Liver (tissue), 9 donors: ENCODE data around the gene PRRT2. TPM values are rescaled to one million over a fixed set of nuclear protein-coding genes. Genes with fewer than 3 reads are reported as not detected.

Experiments used
- DNase-seq: peaks from one replicate; pipeline ENCODE4 v3.0.0-alpha.2; 2017; ENCODE audit warnings: low spot score
- H3K27ac ChIP-seq, 2 donors: one replicate each; pipeline ENCODE4 v1.7.0; 2013; ENCODE audit warnings: inconsistent platforms in 2 of 2, low read length in 2 of 2, control low read depth in 1 of 2, low read depth in 1 of 2, mild to moderate bottlenecking in 1 of 2
- H3K27me3 ChIP-seq, 4 donors: one replicate each; pipeline versions ENCODE4 v1.6.1 to v1.7.0; 2013; ENCODE audit warnings: low read length in 3 of 4, inconsistent platforms in 1 of 4, mild to moderate bottlenecking in 1 of 4, moderate library complexity in 1 of 4; ENCODE audit not compliant: control insufficient read depth in 4 of 4, insufficient read depth in 4 of 4
- H3K36me3 ChIP-seq, 4 donors: one replicate each; pipeline versions ENCODE4 v1.6.1 to v1.7.0; 2013; ENCODE audit warnings: low read length in 3 of 4, mild to moderate bottlenecking in 3 of 4, low read depth in 1 of 4, moderate library complexity in 1 of 4; ENCODE audit not compliant: control insufficient read depth in 4 of 4, insufficient read depth in 3 of 4
- H3K4me1 ChIP-seq, 4 donors: one replicate each; pipeline versions ENCODE4 v1.6.1 to v1.7.0; 2013; ENCODE audit warnings: low read length in 3 of 4, mild to moderate bottlenecking in 3 of 4, moderate library complexity in 1 of 4; ENCODE audit not compliant: control insufficient read depth in 4 of 4, insufficient read depth in 4 of 4
- H3K4me3 ChIP-seq, 3 donors: one replicate each; pipeline versions ENCODE4 v1.6.1 to v1.7.0; 2013; ENCODE audit warnings: low read length in 3 of 3, control low read depth in 1 of 3, low read depth in 1 of 3, mild to moderate bottlenecking in 1 of 3
- H3K9ac ChIP-seq, 2 donors: one replicate each; pipeline ENCODE4 v1.7.0; 2013; ENCODE audit warnings: low read length in 2 of 2, mild to moderate bottlenecking in 2 of 2, moderate library complexity in 2 of 2, control low read depth in 1 of 2, low read depth in 1 of 2
- H3K9me3 ChIP-seq, 4 donors: one replicate each; pipeline versions ENCODE4 v1.6.1 to v1.7.0; 2013; ENCODE audit warnings: low read length in 3 of 4; ENCODE audit not compliant: control insufficient read depth in 4 of 4
- ATF3 ChIP-seq: IDR thresholded peaks from 2 replicates; pipeline ENCODE4 v1.6.1; 2016; ENCODE audit warnings: antibody characterized with exemption
- CTCF ChIP-seq: fragments of 150-350 bp; IDR thresholded peaks from 2 replicates; pipeline ENCODE4 v1.5.1; 2017; ENCODE audit warnings: improper control_type of control experiment, low read depth, low read length; ENCODE audit not compliant: missing input control
- EGR1 ChIP-seq, 2 donors: IDR thresholded peaks; 2 replicates each; pipeline ENCODE4 v1.6.1; 2016 to 2018; ENCODE audit warnings: antibody characterized with exemption in 2 of 2, low read depth in 2 of 2
- FOXA1 ChIP-seq: IDR thresholded peaks from 2 replicates; pipeline ENCODE4 v1.6.1; 2016; ENCODE audit warnings: antibody characterized with exemption
- FOXA2 ChIP-seq: IDR thresholded peaks from 2 replicates; pipeline ENCODE4 v1.6.1; 2016; ENCODE audit warnings: antibody characterized with exemption
- GABPA ChIP-seq, 2 donors: IDR thresholded peaks in 1 of 2; conservative IDR thresholded peaks in 1 of 2; 2 replicates each; pipeline ENCODE4 v1.6.1; 2016; ENCODE audit warnings: antibody characterized with exemption in 2 of 2, mild to moderate bottlenecking in 1 of 2, moderate library complexity in 1 of 2
- HNF4A ChIP-seq, 2 donors: conservative IDR thresholded peaks; 2 replicates each; pipeline ENCODE4 v1.6.1; 2016; ENCODE audit warnings: antibody characterized with exemption in 2 of 2, mild to moderate bottlenecking in 2 of 2
- HNF4G ChIP-seq: IDR thresholded peaks from 2 replicates; pipeline ENCODE4 v1.6.1; 2016; ENCODE audit warnings: antibody characterized with exemption
- JUND ChIP-seq, 2 donors: IDR thresholded peaks; 2 replicates each; pipeline ENCODE4 v1.6.1; 2016; ENCODE audit warnings: antibody characterized with exemption in 2 of 2
- MAX ChIP-seq: IDR thresholded peaks from 2 replicates; pipeline ENCODE4 v1.6.1; 2016; ENCODE audit warnings: antibody characterized with exemption
- NR2F2 ChIP-seq: IDR thresholded peaks from 2 replicates; pipeline ENCODE4 v1.6.1; 2016; ENCODE audit warnings: antibody characterized with exemption
- RAD21 ChIP-seq, 2 donors: IDR thresholded peaks; 2 replicates each; pipeline ENCODE4 v1.6.1; 2016; ENCODE audit warnings: antibody characterized with exemption in 2 of 2, mild to moderate bottlenecking in 2 of 2
- REST ChIP-seq: IDR thresholded peaks from 2 replicates; pipeline ENCODE4 v1.6.1; 2016; ENCODE audit warnings: antibody characterized with exemption, mild to moderate bottlenecking
- RXRA ChIP-seq, 2 donors: IDR thresholded peaks; 2 replicates each; pipeline ENCODE4 v1.6.1; 2017 to 2018; ENCODE audit warnings: antibody characterized with exemption in 2 of 2, mild to moderate bottlenecking in 1 of 2
- SP1 ChIP-seq: IDR thresholded peaks from 2 replicates; pipeline ENCODE4 v1.6.1; 2018; ENCODE audit warnings: antibody characterized with exemption, mild to moderate bottlenecking
- TAF1 ChIP-seq: conservative IDR thresholded peaks from 2 replicates; pipeline ENCODE4 v1.6.1; 2016; ENCODE audit warnings: antibody characterized with exemption, mild to moderate bottlenecking
- YY1 ChIP-seq: IDR thresholded peaks from 2 replicates; pipeline ENCODE4 v1.6.1; 2016; ENCODE audit warnings: antibody characterized with exemption, mild to moderate bottlenecking
- ZBTB33 ChIP-seq: IDR thresholded peaks from 2 replicates; pipeline ENCODE4 v1.6.1; 2016; ENCODE audit warnings: antibody characterized with exemption
- WGBS: extraction: QIAGEN DNeasy Blood & Tissue Kit; methylation state at CpG from one replicate; pipeline ENCODE4 v1.1.7; 2013; 5-methylcytosine and 5-hydroxymethylcytosine counted together
- polyA plus RNA-seq, 2 donors: library from polyadenylated mRNA; stranded (reverse) in 1 of 2; unstranded in 1 of 2; fragments of 200-250 nt in 1 of 2; fragments of >200 nt in 1 of 2; fragmentation: Nextera tagmentation in 1 of 2; extraction: Ambion mirVana in 1 of 2; gene quantifications; one replicate each; pipeline versions ENCODE4 v1.2.1 to v1.2.3, GENCODE V29; 2013 to 2015
- total RNA-seq, 2 donors: library from RNA; depleted of rRNA; stranded (reverse); fragments of >200 nt; gene quantifications; one replicate each; pipeline ENCODE4 v1.2.3, GENCODE V29; 2014
- donor health status: healthy.
- donor health status: healthy.
- donor health status: healthy.
- donor health status: healthy.
- donor health status: healthy.

PRRT2 gene
- total and polyA plus RNA-seq, 4 donors: 0.09 to 0.59 (median 0.22) TPM

- H3K36me3 ChIP-seq: peaks cover 0 to 9% (median 0%) of the 10 kb centered on the region in 4 donors
- peak within 1 kb of the TSS; percentile 71 to 96 (median 94) for H3K4me3 ChIP-seq
- under 1% methylated on average over 4 of the region's 4 CpGs for WGBS
- H3K9ac ChIP-seq: peak within 1 kb of the TSS; percentile 58 to 83
- peak within 1 kb of the TSS; percentile 77 to 86 for H3K27ac ChIP-seq
- H3K4me1 ChIP-seq: peaks cover 15 to 56% (median 38%) of the 10 kb centered on the region in 4 donors
- TF ChIP-seq EGR1 (IDR thresholded peaks at IDR 0.05; ENCODE audit: low read depth in 2 of 2) (no peak), JUND (IDR thresholded peaks at IDR 0.05) (peak in 1 of 2 donors; percentile 44), NR2F2 (peak; percentile 65), MAX (peak; percentile 76), REST (peak; percentile 50), TAF1 (no peak), RAD21 (IDR thresholded peaks at IDR 0.05) (peak; percentile 35 to 60), YY1 (peak; percentile 66), RXRA (IDR thresholded peaks at IDR 0.05) (peak; percentile 75 to 81), ATF3 (no peak), HNF4G (no peak), FOXA2 (no peak), ZBTB33 (no peak), CTCF (no peak), GABPA (IDR thresholded peaks at IDR 0.05 in 1 of 2, conservative IDR thresholded peaks at IDR 0.05 in 1 of 2) (peak in 1 of 2 donors; percentile 26), FOXA1 (no peak), SP1 (peak; percentile 42), HNF4A (conservative IDR thresholded peaks at IDR 0.05) (peak; percentile 37 to 54)
- DNase-seq: no peak
- H3K9me3 ChIP-seq: no peaks in the 10 kb centered on the region
- no peaks in the 10 kb centered on the region for H3K27me3 ChIP-seq
These were observed 8.3 kb downstream of the PRRT2 start, which contains the start of gene MVP for GRCh38 chr16:29820271-29820701. Gene MVP, plus strand, starts transcription at chr16:29820462. Its CDS starts 10,088 bp downstream, at chr16:29830550.
